NAMALWA (cell line): ENCODE data around the gene CUBN.
"Not testable (repeated sequence)": the region's sequence is repeated elsewhere in the genome, so short reads cannot be mapped to it uniquely, and the experiment has no call there.

Experiments
- DNase-seq: peaks from one replicate; pipeline ENCODE4 v3.0.0-alpha.2; 2015; ENCODE audit warnings: low spot score

Gene CUBN

DNA sequence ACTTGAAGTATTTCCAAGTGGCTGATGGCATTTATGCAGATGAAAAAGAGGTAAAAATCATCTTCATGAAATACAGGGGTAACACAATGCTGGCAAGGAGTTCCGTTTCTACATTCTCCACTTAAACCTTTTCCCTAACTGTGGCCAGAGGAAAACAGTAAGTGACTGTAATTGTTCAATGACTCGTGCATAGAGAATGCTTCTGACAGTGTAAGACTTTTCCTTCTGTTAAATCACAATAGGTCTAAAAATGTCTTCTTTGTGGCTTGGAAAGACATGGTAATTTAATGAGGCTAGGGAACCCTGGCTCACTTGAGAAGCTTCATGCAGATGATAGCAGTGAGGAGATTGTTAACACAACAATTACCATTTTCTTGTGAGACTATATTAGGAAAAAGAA lies 262.1 kb downstream of the CUBN start:
- no peak for DNase-seq

DNA sequence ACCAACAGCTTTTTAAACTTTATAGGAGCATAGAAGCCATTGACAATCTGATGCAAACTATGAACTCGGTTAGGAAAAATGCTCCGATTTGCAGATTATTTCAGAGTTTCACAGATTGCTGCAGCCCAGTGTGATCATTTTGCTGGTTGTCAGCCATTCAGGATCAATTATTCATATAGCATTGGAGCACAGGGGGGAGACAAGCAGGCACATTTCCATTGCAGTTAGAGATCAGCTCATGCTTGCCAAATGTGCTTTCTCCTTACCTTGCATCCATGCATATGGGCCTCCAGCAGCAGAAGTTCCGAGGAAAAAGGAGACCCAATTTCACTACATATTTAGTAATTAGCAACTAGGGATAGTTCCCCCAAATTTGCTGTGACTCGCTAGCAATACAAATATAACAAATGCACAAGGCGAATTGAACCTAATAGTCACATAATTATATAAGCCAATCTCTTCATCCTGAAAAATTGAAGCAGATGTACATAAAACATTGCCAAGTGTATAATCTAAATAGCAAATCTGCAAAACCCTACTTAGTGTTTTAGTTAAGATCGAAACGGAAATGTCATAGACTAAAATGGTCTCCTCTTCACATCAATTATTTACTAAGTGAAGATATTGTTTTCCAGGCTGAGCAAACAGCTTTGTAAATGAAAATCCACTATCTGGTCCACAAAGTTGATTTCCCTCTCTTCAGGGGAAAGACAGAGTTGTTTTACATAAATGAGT lies 262.9 kb downstream of the CUBN start:
- no peak for DNase-seq

DNA sequence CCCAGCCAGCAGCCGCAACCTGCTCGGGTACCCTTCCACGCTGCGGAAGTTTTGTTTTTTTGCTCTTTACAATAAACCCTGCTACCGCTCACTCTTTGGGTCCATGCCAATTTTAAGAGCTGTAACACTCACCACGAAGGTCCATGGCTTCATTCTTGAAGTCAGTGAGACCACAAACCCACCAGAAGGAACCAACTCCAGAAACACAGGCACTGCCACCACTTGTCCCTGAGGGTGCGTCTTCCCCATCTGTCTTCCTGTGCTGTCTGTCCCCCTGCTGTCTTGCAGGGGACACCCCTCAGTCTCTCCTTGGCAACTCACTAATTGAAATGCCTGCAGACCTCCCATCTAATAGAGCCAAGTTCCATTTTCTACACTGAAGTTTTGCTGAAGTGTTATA lies 263.8 kb downstream of the CUBN start:
- no peak for DNase-seq

DNA sequence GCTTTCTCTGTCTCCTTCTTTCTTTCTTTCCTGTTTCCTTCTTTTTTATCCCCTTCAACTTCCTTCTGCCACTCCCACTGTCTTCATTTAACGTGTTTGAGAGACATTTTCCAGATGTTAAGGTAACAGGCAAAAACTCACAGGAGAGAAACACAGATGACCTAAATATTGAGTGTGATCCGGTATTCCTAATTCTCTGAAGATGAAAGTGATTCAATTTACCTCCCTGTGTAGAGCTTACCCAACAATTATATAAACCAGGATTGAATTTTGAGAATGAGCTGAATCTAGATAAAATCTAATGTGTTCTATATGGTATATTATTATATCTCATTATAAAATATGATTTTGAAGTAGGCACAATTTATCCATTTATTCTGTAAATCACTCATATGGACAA lies 265.8 kb downstream of the CUBN start:
- no peak for DNase-seq

DNA sequence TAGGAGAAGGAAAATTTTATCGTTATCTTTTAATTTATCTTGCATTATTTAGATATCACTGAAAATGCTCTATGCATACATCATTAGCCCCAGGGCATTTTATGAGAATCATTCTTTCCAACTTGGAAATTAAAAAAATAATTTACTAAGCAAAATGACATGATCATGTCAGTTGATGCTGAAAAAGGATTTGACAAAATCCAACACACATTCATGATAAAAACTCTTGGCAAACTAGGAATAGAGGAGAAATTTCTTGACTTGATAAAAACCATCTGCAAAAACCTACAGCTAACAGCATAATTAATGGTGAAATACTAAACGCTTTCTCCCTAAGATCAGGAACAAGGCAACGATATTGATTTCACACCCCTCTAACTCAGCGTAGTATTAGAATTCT lies 272.2 kb downstream of the CUBN start:
- no peak for DNase-seq

DNA sequence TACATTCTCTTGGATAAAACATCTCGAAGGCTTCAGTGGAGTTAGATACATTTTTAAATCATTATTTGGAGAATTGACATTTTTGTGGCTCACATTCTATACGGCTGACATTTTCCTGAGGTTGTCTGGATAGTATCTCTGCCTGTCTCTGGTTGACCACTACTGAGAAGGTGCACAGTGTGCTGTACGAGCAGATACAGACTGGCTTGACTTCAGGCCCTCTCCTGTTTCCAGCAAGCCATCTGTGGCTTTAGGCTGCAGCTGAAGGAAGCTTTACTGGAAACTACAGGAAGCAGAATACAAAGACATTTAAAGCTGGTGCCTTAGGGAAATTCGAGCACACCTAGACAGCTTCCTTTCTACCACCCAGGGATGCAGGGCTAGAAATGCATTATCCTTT lies 273.0 kb downstream of the CUBN start:
- DNase-seq: no peak

DNA sequence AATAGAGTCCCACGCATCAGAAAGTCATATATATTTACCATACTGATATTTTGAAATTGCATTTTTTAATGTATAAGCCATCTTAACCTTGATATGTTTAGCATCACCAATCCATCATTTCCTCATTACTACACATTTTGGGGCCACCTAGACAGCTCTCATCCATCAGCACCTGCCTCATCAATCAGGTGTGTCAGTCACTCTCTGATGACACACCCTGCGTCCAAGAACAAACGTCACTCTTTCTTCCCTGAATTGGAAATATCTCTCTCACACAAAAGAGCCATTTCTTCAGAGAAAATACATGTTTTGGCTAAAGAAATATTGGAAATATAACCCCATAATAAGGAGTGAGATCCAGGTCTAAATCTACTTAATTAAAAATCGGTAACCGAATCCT lies 273.5 kb downstream of the CUBN start:
- DNase-seq: no peak

DNA sequence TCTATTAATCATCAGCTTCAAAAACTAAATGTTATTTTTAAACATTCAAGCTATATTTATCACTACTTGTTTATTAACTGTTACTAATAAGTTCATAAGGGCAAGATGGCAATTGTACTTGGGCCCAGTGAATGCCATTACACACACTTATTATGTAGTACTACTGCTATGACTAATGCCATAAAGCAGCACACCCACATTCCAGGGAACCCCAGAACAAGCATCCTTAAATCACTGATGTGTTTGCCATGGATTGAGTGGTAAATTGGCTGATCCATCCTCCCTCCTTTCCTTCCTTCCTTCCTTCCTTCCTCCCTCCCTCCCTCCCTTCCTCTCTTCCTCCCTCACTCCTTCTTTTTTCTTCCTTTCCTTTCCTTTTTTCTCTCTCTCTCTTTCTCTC lies 275.0 kb downstream of the CUBN start:
- DNase-seq: no peak

DNA sequence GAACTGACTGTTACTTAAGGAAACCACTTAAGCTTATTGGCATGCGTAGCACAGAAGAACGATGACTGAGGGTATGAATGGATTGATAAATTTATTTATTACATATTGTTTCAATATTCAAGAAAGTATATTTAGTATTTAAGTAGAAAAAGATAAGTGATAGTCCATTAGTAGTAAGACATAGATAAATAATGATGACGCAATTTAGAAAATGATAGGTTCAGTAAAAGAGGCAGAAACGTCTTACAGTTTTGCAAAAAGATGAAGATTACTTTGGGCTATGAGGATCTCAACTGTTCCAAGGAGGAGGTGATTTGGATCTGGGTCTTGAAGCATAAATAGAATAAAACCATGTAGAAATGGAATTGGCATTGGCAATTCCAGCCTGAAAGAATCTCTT lies 275.8 kb downstream of the CUBN start:
- no peak for DNase-seq

DNA sequence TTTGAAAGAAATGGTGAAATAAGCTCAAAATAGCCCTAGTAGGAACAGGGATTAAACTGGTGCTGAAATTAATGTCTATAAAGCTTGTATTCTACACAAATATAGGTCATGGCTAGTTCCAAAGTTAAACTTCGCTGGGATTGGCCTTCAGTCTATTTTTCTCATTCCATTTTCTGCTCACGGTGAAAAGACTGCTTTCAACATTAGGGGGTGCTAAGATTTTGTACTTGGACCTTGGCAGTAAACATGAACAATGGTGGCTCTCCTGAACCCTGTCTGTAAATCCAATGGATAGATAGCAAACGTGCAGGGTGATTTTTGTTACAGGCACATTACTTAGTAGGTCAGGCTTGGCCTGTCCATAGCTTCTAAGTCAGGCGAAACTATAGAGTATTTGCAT lies 276.4 kb downstream of the CUBN start:
- peak; percentile 12 for DNase-seq

DNA sequence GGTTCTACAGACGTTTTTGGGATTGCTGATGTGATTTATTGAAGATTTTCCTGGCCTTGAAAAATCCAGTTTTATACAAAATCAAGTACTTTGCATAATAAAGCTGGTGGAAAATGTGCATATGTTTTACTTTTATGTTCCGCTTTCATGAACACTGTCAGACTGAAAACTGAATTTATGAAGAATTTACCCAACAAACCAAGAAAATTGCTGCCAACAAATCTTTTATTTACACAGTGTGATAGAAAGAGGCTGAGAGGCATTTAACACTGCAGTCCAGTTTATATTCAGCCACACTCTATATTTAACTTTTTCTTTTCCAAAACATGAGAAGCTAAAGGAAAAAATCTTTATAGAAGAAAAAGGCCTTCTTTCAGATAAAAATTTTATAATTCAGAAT lies 277.0 kb downstream of the CUBN start:
- DNase-seq: no peak

DNA sequence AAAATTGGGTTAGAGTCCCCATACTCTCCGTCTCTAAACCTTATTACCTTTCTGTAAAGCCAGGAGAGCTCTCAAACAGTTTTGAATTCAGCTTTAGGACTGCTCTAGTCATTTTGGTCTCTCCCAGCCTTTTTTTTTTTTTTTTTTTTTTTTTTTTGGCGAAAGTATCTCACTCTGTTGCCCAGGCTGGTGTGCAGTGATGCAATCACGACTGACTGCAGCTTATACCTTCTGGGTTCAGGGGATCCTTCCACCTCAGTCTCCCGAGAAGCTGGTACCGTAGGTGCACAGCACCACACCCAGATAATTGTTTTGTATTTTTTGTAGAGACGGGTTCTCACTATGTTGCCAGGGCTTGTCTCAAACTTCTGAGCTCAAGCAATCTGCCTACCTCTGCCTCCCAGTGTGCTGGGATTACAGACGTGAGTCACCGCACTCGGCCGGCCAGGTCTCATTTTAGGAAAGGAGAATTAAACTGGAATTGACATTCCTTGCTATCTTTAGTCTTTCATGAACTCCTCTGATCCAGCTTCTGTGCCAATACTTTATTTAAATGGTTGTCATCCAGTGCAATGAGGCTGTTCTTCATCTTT lies 281.0 kb downstream of the CUBN start:
- no peak for DNase-seq

DNA sequence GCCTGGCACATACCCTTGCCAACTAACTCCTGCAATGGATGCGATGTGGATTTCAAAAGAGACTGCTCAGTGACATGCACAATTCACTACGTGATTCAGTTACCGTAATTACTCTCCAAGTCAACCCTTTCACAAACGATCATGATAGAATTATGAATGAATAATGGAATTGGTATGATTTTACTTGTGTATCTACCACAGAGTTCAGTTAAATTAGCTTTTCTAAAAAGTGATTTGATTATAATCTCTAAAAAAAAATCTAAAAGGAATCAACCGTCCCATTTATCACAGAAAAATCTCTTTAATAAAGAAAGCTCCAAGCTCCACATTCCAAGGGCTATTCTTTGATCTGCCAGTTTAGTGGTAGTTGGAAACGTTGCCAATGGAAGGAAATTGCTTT lies 282.0 kb downstream of the CUBN start:
- no peak for DNase-seq

DNA sequence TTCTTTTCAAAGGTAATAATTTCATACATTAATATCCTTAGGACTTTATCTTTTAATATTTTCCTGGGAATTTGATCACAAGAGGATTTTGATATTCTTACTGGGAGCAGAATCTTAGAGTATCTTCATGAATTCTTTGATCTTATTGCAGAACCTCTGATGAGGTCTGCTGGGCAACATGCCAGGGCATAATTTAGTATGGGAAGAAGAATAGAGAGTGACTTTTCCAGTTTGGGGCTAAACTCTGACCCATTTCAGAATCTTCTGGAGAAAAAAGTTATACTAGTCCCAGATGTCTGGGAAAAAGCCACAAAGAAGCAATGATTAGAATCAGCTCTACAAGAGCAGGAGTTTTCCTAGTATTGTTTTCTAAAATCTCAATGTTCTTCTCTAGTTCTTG lies 284.4 kb downstream of the CUBN start:
- DNase-seq: no peak

DNA sequence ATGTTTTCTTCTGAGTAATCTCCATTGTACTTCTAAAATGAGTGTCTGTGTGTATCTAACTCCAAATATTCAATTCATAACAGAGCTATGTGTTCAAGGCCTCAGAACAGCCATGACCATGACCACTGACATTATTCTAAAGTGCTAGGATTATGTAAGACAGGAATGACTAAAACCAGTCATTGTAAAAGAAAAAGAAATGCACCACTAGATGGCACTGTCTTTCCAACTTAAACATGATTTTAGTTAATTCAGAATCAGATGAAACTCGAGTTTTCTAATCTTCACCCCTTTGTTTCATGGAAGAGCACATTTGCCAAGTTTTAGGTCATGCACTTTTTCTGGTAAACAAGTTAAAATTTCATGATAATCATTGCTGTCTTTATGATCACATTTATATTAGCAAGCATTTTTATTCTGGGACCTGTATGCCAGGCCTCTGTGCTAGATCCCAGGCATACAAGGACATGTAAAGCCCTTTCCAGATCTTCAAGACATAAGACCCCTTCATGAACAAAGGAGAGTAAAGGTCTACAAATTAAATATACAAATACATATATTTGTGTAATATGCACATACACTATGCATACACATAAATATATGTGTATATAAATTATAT lies 286.2 kb downstream of the CUBN start:
- peak; percentile 65 for DNase-seq

DNA sequence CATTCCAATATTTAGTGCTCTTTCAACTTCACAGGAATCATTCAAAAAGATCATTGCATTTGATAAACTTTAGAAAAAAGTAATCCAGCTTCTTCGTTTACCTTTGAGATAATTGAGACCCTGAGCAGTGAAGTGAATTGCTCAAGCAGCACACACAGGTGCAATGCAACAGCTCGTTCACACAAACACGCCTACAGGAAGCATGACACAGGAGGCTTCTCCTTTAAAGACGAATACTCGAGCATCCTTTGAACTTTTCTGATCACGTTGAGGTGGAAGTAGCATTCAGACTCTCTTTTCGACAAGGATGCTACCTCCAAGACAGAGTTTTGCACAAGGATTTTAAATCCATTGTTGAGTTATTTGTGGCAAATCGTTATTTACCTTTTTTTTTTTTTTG lies 294.4 kb downstream of the CUBN start:
- DNase-seq: no peak

DNA sequence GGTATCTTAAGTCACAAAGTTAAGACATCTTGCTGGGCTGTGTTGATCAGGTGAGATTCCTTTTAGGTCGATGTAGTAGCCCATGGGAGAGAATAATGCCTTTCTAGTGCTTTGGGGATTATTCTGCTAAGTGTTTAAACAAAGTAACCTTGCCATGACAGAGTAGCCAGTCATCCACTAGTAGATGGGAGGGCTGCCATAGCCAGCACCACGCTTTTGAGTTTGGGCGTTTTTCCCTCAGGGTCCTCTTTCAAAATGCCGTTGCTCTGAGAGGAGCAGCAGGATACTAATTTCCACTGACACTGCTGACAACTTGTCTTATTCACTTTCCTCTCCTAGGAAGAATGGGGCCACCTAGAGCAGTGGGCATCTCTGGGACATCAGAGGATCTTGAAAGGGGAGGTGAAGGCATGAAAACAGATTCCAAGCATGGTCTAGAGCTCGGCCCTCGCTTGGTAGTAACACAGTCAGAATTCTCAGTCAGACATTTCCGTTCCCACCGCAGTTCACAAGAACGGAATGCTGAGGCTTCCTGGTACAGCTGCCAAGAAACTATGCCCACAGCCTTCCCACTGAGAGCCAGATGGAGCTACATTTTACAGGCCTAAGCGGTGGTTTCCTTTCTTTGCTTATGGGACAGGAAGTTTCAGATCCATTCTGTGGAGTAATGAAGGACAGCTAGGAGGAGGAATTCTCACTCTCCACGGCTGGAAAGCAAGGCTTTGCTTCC lies 297.1 kb downstream of the CUBN start:
- DNase-seq: no peak

DNA sequence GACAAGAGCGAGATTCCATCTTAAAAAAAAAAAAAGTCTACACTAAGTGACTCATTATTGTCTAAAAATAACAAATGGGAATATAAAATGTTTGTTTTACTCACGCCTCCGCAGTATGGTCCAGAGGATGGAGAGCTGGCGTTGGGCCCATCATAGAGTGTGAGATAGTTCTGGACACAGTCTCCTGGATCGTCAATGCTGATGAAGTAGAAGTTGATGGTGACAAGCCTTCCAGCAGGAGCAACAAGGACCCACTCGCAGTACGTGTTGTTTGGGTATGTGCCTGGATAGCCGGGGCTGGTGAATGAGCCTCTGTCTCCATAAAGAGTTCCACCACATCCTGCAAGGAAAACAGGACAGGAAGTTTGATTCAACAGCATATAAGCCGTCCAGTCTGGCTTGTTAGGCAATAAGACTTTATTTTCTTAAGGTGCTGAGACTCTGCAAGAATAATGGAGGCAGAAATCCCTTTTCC lies 300.9 kb downstream of the CUBN start:
- DNase-seq: no peak

DNA sequence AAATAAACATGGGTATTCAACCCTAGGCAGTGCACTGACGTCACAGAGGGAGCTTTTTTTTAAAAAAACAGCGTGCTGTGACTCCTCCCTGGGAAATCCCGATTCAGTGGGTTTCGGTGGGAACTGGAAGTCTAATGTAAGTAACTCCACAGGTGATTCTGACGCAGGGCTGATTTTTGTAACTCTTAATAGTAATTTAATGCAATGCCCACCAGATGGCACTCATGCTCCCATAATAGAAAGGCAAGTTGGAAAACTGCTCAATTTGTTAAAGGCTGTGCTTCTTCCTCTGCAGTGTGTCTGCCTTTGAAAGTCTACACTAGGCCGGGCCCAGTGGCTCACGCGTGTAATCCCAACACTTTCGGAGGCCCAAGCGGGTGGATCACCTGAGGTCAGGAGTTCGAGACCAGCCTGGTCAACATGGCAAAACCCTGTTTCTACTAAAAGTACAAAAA lies 301.5 kb downstream of the CUBN start:
- peak; percentile 86 for DNase-seq

DNA sequence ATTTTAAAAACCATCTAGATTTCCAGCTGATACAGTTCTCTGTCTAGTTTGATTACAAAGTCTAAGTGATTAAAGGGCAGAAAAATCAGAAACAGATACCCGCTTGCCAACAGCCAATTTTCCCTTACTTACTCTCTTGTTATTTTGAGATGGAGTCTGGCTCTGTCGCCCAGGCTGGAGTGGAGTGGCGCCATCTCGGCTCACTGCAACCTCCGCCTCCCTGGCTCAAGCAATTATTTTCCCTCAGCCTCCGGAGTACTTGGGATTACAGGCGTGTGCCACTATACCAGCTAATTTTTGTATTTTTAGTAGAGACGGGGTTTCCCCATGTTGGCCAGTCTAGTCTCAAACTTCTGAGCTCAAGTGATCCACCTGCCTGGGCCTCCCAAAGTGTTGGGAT lies 302.1 kb downstream of the CUBN start:
- DNase-seq: not testable (repeated sequence)

DNA sequence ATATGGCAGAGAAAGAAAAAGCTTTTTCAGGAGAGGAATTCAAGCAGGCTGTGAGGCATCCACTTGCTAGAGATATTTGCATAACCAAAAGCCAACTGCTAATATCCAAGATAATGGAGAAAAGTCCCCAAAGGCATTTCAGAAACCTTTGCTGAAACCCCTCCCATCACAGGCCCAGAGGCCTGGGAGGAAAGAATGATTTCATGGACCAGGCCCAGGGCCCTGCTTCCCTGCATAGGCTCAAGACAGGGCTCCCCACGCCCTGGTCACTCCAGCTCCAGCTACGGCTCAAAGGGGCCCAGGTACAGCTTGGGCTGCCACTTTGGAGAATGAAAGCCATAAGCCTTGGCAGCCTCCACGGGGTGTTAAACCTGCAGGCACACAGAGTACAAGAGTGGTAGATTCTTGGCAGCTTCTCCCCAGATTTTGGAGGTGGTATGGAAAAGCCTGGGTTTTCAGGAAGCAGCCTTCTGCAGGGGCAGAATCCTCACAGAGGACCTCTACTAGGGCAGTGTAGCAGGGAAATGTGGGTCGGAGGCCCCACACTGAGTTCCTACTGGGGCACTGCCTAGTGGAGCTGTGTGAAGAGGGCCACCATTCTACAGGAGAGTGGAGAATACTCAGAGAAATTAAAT lies 306.8 kb downstream of the CUBN start:
- no peak for DNase-seq

DNA sequence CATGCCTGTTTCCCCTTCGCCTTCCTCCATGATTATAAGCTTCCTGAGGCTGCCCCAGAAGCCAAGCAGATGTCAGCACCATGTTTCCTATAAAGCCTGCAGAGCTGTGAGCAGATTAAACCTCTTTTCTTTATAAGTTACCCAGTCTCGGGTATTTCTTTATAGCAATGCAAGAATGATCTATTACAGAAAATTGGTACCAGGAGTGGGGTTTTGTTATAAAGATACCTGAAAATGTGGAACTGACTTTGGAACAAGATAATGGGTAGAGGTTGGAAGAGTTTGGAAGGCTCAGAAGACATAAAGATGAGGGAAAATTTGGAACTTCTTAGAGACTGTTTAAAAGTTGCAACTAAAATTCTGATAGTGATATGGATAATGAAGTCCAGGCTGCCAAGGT lies 307.6 kb downstream of the CUBN start:
- no peak for DNase-seq
